Panc1 (cell line): ENCODE measurements around the gene RICTOR.

Experiments used
- CTCF ChIP-seq: fragments of 450-650 bp; IDR thresholded peaks from 2 replicates; pipeline ENCODE4 v1.5.1; 2017; ENCODE audit warnings: mild to moderate bottlenecking
- REST ChIP-seq, 2 experiments: IDR thresholded peaks; 2 replicates each; pipeline ENCODE4 v1.6.1; 2011 to 2012; ENCODE audit warnings: low read depth in 2 of 2, control low read depth in 1 of 2, low read length in 1 of 2, mild to moderate bottlenecking in 1 of 2, moderate library complexity in 1 of 2; ENCODE audit not compliant: insufficient read depth in 1 of 2

- TF ChIP-seq CTCF (0 out of 2 replicates have a peak, but pooled peaks have one; percentile 2), REST (IDR thresholded peaks at IDR 0.05; ENCODE audit: insufficient read depth in 1 of 2, low read depth in 2 of 2, low read length in 1 of 2) (no peak)
Measured at GRCh38 chr5:39080168-39080567, 6.0 kb upstream of the RICTOR start.
